CD4-positive, alpha-beta T cell treated with Interleukin-4 for 1 hour (primary cell): ENCODE results near the gene ANKRD42.
"Not testable (repeated sequence)": the region's sequence is repeated elsewhere in the genome, so short reads cannot be mapped to it uniquely, and the experiment has no call there.

Experiments
- DNase-seq, 2 donors: peaks; one replicate each; pipeline ENCODE4 v3.0.0-alpha.2; 2020 to 2022

ANKRD42 gene

GRCh38 chr11:83249972-83250593, 56.6 kb downstream of the ANKRD42 start:
- DNase-seq: peak; percentile 13 to 53

- DNase-seq: no peak
Measured at GRCh38 chr11:83252266-83252665, 58.8 kb downstream of the ANKRD42 start.

GRCh38 chr11:83252941-83253340, 59.4 kb downstream of the ANKRD42 start:
- DNase-seq: no peak

GRCh38 chr11:83255366-83255765, 61.9 kb downstream of the ANKRD42 start:
- no peak for DNase-seq

- no peak for DNase-seq
Measured at GRCh38 chr11:83256602-83257340, 63.3 kb downstream of the ANKRD42 start.

GRCh38 chr11:83257761-83258168, 64.3 kb downstream of the ANKRD42 start:
- no peak for DNase-seq

GRCh38 chr11:83259559-83259958, 66.0 kb downstream of the ANKRD42 start:
- DNase-seq: no peak

GRCh38 chr11:83265331-83265730, 71.8 kb downstream of the ANKRD42 start:
- DNase-seq: no peak

- DNase-seq: not testable (repeated sequence)
Measured at GRCh38 chr11:83269080-83269479, 75.6 kb downstream of the ANKRD42 start.

GRCh38 chr11:83271734-83272133, 78.2 kb downstream of the ANKRD42 start:
- DNase-seq: not testable (repeated sequence)

- no peak for DNase-seq
Measured at GRCh38 chr11:83272627-83273026, 79.1 kb downstream of the ANKRD42 start.

- DNase-seq: no peak
Measured at GRCh38 chr11:83275888-83276641, 82.6 kb downstream of the ANKRD42 start.

GRCh38 chr11:83278351-83278750, 84.8 kb downstream of the ANKRD42 start:
- no peak for DNase-seq

GRCh38 chr11:83280256-83280655, 86.7 kb downstream of the ANKRD42 start:
- no peak for DNase-seq

- no peak for DNase-seq
Measured at GRCh38 chr11:83282084-83282716, 88.7 kb downstream of the ANKRD42 start.

GRCh38 chr11:83284501-83285150, 91.1 kb downstream of the ANKRD42 start:
- peak in 1 of 2 donors; percentile 5 for DNase-seq

GRCh38 chr11:83285151-83285770, 91.7 kb downstream of the ANKRD42 start:
- no peak for DNase-seq

GRCh38 chr11:83285771-83286528, 92.4 kb downstream of the ANKRD42 start, which contains the start of gene CCDC90B:
TSS of gene CCDC90B (minus strand) at chr11:83286367. CDS start at chr11:83285972, 395 bp downstream.
- DNase-seq: peak; percentile 96

GRCh38 chr11:83287631-83288030, 94.1 kb downstream of the ANKRD42 start:
- DNase-seq: no peak

- peak in 1 of 2 donors; percentile 39 for DNase-seq
Measured at GRCh38 chr11:83292709-83293456, 99.4 kb downstream of the ANKRD42 start.

GRCh38 chr11:83293457-83293774, 99.9 kb downstream of the ANKRD42 start:
- DNase-seq: no peak
